Urothelium cell line (cell line): Measurements from ENCODE around the gene CA11.
A peak's percentile ranks its signal among the peaks of the same experiment; 100 is the strongest.

Source experiments
- DNase-seq: peaks from one replicate; pipeline ENCODE4 v3.0.0; 2011; ENCODE audit warnings: low spot score, mixed read lengths
- FAIRE-seq: peaks from 2 replicates; lab custom pipeline; 2011; peaks lifted over from hg19 to GRCh38; lab: Jason Lieb, UNC

The CA11 gene

GRCh38 chr19:48616041-48616436, 29.9 kb downstream of the CA11 start:
- FAIRE-seq (no peak), DNase-seq (no peak)

GRCh38 chr19:48615231-48616040, 30.6 kb downstream of the CA11 start:
- FAIRE-seq, result no peak
- DNase-seq, result no peak

GRCh38 chr19:48614436-48615230, 31.4 kb downstream of the CA11 start, which contains the start of gene FAM83E:
FAM83E (minus strand) TSS chr19:48615076; CDS start chr19:48613372, 1,704 bp downstream.
- DNase-seq, result no peak
- FAIRE-seq, result no peak

- FAIRE-seq (no peak), DNase-seq (no peak)
These were observed 32.0 kb downstream of the CA11 start for GRCh38 chr19:48613852-48614435.

- DNase-seq (no peak), FAIRE-seq (no peak)
These were observed 32.7 kb downstream of the CA11 start for GRCh38 chr19:48613024-48613851.

GRCh38 chr19:48611872-48612271, 34.1 kb downstream of the CA11 start:
- DNase-seq, result no peak
- no peak for FAIRE-seq

- DNase-seq (no peak), FAIRE-seq (no peak)
These were observed 36.3 kb downstream of the CA11 start for GRCh38 chr19:48609571-48610108.

GRCh38 chr19:48608798-48609263, 37.2 kb downstream of the CA11 start:
- FAIRE-seq, result no peak
- DNase-seq, result peak; percentile 63

- DNase-seq, result no peak
- no peak for FAIRE-seq
These were observed 38.6 kb downstream of the CA11 start for GRCh38 chr19:48607359-48607755.

GRCh38 chr19:48606463-48607358, 39.3 kb downstream of the CA11 start, which contains the start of gene SPACA4:
SPACA4 (plus strand) TSS chr19:48606742; CDS start chr19:48606979, 237 bp downstream.
- FAIRE-seq (no peak), DNase-seq (no peak)

- DNase-seq, result no peak
- FAIRE-seq, result no peak
These were observed 42.1 kb downstream of the CA11 start for GRCh38 chr19:48603850-48604249.

- FAIRE-seq, result no peak
These were observed 42.5 kb downstream of the CA11 start for GRCh38 chr19:48603449-48603848.

GRCh38 chr19:48603001-48603400, 43.0 kb downstream of the CA11 start:
- FAIRE-seq (no peak), DNase-seq (no peak)

More at GRCh38 chr19:48603449-48603848, 42.5 kb downstream of the CA11 start:
- DNase-seq, result no peak

- FAIRE-seq (no peak), DNase-seq (no peak)
These were observed 45.1 kb downstream of the CA11 start for GRCh38 chr19:48600679-48601417.

GRCh38 chr19:48598996-48599700, 46.8 kb downstream of the CA11 start:
- FAIRE-seq, result no peak
- no peak for DNase-seq

- FAIRE-seq (no peak), DNase-seq (no peak)
These were observed 49.1 kb downstream of the CA11 start for GRCh38 chr19:48596679-48597465.

- FAIRE-seq (no peak), DNase-seq (no peak)
These were observed 49.8 kb downstream of the CA11 start for GRCh38 chr19:48596237-48596636.
